GM13977 (cell line): ENCODE measurements around the gene ARHGAP12.

Experiments used
- DNase-seq: peaks from one replicate; pipeline ENCODE4 v3.0.0; 2012; ENCODE audit warnings: low spot score
- CTCF ChIP-seq: IDR thresholded peaks from 2 replicates; pipeline ENCODE4 v1.5.1; 2012; ENCODE audit warnings: mild to moderate bottlenecking, control low read depth; ENCODE audit not compliant: insufficient read depth; ENCODE audit errors: extremely low read depth, missing control alignments
- in situ Hi-C: fragments of 300-500 bp; cut with MboI; formaldehyde crosslinking; loops from one replicate; pipeline ENCODE4 v1.12.0; 2022; ENCODE audit warnings: low sequenced_read_pairs, low pct_unique_long_range_greater_than_20kb, mixed read lengths, inconsistent platforms; ENCODE audit not compliant: unreplicated experiment

The ARHGAP12 gene

GRCh38 chr10:31789555-31789954 lies 139.1 kb downstream of the ARHGAP12 start:
- in situ Hi-C loops, result no loop called here
- no peak for TF ChIP-seq CTCF

GRCh38 chr10:31782701-31783100 lies 145.9 kb downstream of the ARHGAP12 start:
- TF ChIP-seq CTCF, result no peak
- DNase-seq, result no peak
- in situ Hi-C loops, result no loop called here

More at GRCh38 chr10:31789555-31789954, 139.1 kb downstream of the ARHGAP12 start:
- DNase-seq, result no peak

GRCh38 chr10:31780717-31781116 lies 147.9 kb downstream of the ARHGAP12 start:
- no peak for DNase-seq
- TF ChIP-seq CTCF, result no peak
- in situ Hi-C loops, result no loop called here

GRCh38 chr10:31778627-31779026 lies 150.0 kb downstream of the ARHGAP12 start:
- no peak for DNase-seq
- in situ Hi-C loops, result no loop called here
- TF ChIP-seq CTCF, result no peak

- in situ Hi-C loops, result no loop called here
Measured at GRCh38 chr10:31776159-31776558, 152.5 kb downstream of the ARHGAP12 start.

GRCh38 chr10:31774928-31775650 lies 153.5 kb downstream of the ARHGAP12 start:
- TF ChIP-seq CTCF, result no peak
- DNase-seq, result no peak
- in situ Hi-C loops, result no loop called here

More at GRCh38 chr10:31776159-31776558, 152.5 kb downstream of the ARHGAP12 start:
- no peak for DNase-seq
- no peak for TF ChIP-seq CTCF
